GM18909 (cell line): Measurements from ENCODE around the gene LRRC7.
"Not testable (repeated sequence)": the region's sequence is repeated elsewhere in the genome, so short reads cannot be mapped to it uniquely, and the experiment has no call there.

ENCODE experiments used
- ATAC-seq: cut with Tn5 transposase; IDR thresholded peaks from one replicate; pipeline ENCODE4 v1.9.1; 2021; ENCODE audit warnings: mild to moderate bottlenecking; ENCODE audit not compliant: unreplicated experiment, poor library complexity

Gene LRRC7

GRCh38 chr1:70008660-70009059 lies 440.9 kb downstream of the LRRC7 start:
- no peak for ATAC-seq

DNA sequence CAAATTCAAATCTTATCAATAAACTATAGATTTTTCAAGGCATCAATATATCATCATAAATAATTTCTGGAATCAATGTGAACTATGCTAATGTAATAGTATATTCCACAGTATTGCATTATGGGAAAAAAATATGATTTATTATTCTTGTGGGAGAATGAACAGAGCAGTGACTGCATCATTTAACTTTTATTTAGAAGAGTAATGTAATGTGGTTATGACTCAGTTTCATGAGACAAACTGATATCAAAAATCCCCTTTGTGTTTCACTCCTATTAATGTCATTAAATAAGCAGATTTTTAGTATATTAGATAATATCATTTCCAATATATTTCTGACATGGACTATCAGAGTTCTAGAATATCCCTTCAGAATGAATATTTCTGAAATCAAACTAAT lies 450.0 kb downstream of the LRRC7 start:
- no peak for ATAC-seq

- ATAC-seq = no peak
These were observed 456.6 kb downstream of the LRRC7 start for GRCh38 chr1:70024272-70024671.

DNA sequence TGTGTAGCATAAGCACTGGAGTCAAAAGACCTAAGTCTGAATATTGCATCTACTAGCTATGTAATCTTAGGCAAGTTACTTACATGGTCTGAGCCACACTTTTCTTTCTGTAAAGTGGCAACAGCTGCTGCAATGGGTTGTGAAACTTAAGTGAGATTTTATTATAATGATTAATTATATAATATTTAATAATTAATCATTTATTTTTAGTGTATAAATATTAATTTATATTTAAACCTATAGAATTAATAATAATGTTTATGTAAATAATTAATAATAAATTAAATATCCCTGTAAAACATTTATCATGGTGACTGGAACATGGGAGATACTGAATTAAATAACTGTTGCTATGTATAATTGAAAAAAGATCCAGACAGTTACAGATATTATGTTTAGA lies 457.3 kb downstream of the LRRC7 start:
- no peak for ATAC-seq

GRCh38 chr1:70025846-70026245 lies 458.1 kb downstream of the LRRC7 start:
- no peak for ATAC-seq

- peak; percentile 80 for ATAC-seq
These were observed 465.6 kb downstream of the LRRC7 start for GRCh38 chr1:70033266-70033873.

DNA sequence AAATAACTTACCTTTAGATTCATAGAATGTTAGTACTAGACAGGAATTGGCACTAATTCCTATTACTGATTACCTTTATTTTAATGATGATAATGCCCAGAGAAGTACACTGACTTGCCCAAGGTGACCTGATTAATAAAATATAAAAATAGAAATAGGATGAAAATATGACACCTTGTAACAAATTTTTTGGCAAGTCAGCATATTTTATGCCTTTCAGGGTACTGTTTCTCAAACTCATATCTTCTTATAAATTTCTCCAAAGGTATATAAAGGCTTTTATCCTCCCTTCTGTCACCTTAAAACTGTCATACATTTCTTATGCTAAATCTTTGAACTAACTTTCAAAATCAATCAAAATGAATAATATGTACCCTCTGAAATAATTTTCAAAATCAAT lies 466.2 kb downstream of the LRRC7 start:
- no peak for ATAC-seq

GRCh38 chr1:70034403-70034802 lies 466.7 kb downstream of the LRRC7 start:
- ATAC-seq = no peak

GRCh38 chr1:70038025-70038424 lies 470.3 kb downstream of the LRRC7 start:
- no peak for ATAC-seq

DNA sequence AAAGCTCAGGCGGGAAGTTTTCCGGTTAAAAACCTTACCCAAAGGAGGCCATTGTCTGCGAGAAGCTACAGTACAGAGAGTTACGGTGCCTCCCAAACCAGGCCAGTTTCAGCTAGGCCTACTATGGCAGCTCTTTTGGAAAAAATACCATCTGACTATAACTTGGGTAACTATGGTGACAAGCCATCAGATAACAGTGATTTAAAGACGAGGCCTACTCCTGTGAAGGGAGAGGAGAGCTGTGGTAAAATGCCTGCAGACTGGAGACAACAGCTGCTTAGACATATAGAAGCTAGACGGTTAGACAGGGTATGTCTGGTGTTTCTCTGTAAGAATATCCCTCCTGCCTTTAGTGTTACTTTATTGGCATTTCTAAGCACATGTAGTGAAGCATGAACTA lies 471.8 kb downstream of the LRRC7 start:
- no peak for ATAC-seq

GRCh38 chr1:70041317-70042045 lies 473.8 kb downstream of the LRRC7 start:
- ATAC-seq = no peak

GRCh38 chr1:70042090-70042731 lies 474.5 kb downstream of the LRRC7 start:
- no peak for ATAC-seq

- ATAC-seq = no peak
These were observed 476.1 kb downstream of the LRRC7 start for GRCh38 chr1:70043804-70044203.

- ATAC-seq = no peak
These were observed 477.1 kb downstream of the LRRC7 start for GRCh38 chr1:70044832-70045231.

GRCh38 chr1:70045581-70045980 lies 477.9 kb downstream of the LRRC7 start:
- ATAC-seq = not testable (repeated sequence)

DNA sequence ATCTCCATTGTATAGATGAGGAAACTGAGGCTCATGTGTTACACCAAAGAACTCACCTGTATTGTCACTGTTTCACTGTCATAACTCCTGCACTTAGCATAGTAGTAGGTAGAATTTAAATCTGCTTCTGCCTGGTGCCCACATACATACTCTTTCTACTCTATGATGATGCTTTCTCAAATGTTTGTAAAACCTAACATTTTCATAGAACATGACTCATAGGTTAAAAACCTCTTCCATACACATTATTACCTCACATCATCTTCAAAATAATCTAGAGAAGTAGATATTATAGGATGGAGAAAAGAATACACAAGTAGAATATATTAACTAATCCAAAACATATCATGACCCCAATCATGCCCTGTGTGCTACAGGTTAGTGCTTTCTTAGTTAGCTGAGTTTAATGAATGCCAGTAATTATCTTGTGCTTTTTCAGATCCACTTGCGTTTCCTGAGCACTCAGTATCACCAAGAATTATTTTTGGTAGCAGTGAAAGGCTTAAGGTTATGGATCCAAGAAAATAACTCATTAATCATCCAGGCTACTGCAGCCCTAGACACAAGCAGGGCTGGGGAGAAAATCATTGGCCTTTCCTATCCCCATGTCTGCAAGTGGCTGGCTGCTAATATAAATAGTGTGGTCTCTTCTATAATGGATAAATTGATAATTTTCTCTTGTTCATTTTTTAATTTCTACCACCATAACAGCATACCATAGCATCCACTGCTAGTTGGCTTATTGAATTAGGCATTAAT lies 480.8 kb downstream of the LRRC7 start:
- no peak for ATAC-seq

- no peak for ATAC-seq
These were observed 484.2 kb downstream of the LRRC7 start for GRCh38 chr1:70051926-70052325.

DNA sequence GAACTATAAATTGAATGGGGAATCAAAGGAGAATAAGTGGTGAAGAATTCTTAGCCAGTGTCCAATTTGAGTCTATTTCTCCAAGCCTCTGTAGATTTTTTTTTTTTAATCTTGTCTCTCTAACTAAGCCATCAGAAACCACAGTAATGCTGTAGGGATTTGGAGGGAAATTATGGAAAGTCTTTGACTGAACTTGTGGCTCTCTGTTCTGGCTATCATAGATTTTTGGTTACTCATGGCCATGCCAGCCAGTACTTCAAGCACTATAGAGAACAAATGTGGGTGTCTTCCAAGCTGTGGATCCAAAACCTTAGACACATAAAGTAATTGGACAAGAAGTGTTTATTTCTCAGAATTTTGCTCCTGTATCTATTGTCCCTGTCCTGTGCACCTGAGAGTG lies 489.8 kb downstream of the LRRC7 start:
- ATAC-seq = no peak

DNA sequence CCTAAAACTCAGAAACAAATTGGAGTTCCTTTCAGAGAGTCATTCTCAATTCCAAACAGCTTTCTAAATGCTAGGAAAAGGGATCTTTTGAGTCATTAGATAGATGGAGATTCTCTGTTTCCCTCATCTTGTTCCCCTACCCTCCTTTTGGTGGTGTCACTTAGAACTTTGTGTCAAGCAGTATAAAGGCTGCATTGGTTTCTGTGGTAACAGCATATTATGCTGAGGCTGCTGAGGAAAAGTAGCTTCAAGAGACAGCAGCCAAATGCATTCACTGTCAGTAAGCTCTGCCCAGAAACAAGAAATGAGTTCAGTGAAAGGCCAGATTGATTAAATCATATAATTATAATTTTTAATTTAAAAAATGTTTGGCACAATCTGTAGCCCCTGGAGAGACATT lies 493.5 kb downstream of the LRRC7 start:
- no peak for ATAC-seq

GRCh38 chr1:70063861-70064260 lies 496.1 kb downstream of the LRRC7 start:
- no peak for ATAC-seq

- no peak for ATAC-seq
These were observed 499.0 kb downstream of the LRRC7 start for GRCh38 chr1:70066711-70067110.
